ENCODE data around the gene PLOD2.
"Not testable (repeated sequence)": the region's sequence is repeated elsewhere in the genome, so short reads cannot be mapped to it uniquely, and the experiment has no call there.

Gene PLOD2

DNA sequence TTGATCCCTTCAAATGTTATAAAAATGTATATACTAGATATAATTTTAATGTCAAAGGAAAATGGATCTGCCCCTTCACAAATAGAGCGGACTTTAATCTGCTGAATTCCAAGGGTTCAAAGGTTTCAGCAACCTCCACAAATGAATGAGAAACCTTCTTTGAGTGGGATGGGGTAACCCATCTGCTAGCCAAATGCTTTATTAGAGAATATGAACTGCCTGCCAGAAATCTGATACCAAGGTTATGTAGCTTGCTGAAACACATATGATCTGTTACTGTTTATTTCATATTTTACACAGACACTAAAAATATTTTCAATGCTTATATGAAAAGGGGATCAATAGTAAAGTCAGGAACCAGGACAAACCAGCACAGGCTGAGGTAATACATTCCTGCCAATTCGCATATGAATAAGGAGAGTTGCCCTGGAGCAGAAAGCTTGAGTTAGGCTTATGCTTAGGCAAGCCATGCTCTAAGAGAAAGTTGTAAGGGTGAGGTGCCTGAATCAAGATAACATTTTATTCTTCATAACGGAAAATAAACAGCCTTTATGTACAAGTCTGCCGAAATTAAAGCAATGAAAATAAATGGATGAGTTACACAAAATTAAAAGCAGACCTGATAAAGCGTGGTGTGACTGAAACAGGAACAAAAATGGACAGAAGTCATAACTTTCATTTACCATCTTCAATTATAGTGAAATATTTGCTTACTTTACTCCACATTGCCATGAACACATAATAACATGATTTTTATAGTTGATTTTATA, 26.5 kb downstream of the PLOD2 start:
- peak; percentile 77 for DNase-seq

- peak; percentile 39 for DNase-seq
Observed at GRCh38 chr3:146133441-146133840, 27.5 kb downstream of the PLOD2 start.

- no peak for DNase-seq
Observed at GRCh38 chr3:146131616-146132410, 29.2 kb downstream of the PLOD2 start.

GRCh38 chr3:146130881-146131371, 30.1 kb downstream of the PLOD2 start:
- DNase-seq: peak; percentile 88

- DNase-seq: no peak
Observed at GRCh38 chr3:146129750-146130149, 31.2 kb downstream of the PLOD2 start.

DNA sequence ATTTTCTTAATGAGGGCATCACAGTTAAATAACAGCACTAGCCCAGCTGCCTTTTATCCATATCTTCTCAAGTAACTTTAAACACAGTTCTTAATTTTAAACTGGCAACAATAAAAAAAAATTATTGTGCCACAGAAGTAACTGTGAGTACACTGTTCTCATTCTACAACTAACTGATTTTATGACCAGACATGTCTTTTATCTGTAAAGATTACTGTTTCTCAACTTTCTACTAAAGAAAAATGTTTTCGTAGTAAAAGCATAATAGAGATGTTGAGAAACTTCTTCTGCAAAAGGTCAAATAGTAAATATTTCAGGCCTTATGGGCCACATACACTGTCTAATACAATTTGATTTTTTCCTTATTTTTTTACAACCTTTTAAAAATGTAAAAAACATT, 32.0 kb downstream of the PLOD2 start:
- no peak for DNase-seq

DNA sequence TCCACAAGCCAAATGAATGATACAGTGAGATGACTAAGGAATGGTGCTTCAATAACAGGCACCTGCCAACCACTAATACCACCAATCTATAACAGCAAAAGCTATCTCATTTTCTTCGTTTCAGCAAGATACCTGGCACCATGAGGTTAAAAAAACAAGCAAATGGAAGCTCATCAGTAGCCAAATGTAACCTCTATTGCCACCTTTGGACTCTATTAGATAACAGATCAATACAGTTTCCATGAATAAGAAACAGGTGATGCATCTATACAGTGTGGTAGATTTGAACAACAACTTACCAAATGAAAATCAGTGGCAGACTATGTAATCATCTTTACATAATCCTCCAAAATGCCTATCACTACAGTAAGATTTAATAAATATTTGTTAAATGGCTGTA, 32.8 kb downstream of the PLOD2 start:
- no peak for DNase-seq

DNA sequence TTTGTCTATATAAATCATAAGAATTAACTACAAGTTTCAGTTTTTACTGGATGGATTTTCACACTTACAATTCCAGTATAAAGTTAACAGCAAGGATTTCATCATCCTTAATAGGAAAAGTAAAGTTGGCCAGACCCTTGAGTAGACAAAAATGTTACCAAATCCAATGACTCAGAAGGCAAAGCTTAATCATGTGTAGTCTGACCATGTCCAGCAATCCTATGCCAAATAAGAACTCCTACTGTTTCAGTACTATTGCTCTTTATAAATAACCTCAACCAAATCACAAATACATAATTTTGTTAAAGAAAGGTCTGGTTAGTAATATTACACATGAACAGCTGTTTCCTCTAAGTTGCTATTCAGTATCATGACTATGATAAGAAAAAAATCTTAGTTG, 35.0 kb downstream of the PLOD2 start:
- no peak for DNase-seq

DNA sequence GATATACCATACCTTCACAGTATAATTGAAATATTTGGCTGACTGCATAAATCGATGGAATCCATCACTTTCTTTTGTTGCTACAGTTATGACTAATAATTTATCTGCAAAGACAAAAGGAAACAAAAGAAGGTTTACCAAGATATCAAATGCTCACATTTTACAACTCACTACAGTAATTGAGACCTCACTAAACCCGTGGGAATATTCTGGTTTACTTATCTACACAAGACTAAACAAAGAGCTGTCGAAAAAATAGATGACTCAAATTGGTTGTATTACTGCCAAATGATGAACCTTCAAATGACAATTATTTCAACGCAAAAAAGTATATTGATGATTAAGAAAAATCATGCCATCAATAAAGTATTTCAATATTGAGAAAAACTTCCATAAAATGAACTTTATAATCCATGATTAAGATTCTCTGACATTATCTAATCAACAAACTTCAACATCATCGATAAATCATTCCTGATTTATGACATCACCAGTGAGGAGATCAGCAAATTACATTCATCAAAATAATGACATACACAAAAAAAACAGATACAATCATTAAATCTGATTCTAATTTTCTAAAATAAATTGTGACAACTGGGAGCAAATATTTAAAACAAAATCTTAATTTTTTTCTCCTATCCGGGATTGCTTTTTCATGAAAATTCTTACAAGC, 36.7 kb downstream of the PLOD2 start:
- DNase-seq: no peak

DNA sequence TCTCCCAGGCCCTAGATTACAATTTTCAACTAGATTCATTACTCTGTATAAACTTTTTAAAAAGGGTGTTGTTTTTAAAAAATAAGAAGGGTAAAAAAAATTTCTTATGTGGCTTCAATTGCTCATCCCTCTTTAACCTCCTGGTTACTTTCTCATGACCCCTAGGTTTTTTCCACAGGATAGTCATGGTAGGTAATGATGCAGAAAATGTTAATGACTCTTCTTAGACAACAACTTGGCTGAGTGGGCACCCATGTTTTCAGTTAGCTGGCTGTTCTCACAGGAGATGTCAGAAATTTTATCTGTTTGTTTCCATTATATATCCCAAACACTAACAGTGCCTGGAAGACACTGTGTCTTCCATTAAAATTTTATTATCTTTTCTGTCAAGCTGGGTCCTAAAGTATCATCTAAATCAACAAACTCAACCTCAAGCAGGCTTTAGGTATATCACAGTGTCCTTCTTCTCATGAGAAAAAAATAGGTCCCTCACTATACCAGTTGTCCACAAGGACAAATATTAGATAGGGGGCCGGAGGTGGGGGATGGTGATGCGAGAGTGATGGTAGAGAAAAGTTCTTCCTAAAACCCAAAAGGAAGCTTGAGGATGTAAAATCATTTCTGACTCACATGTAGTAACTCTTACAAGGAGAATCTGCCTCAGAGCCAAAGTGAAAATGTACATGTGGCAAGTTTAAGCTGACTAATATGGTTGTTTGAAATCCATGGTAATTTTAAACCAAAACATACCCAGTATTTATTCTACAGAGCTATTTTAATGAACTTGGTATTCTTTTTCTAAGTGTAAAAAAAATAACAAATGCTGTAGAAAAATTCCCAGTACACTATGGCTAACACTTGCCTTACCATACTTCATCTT, 43.3 kb downstream of the PLOD2 start:
- no peak for DNase-seq

DNA sequence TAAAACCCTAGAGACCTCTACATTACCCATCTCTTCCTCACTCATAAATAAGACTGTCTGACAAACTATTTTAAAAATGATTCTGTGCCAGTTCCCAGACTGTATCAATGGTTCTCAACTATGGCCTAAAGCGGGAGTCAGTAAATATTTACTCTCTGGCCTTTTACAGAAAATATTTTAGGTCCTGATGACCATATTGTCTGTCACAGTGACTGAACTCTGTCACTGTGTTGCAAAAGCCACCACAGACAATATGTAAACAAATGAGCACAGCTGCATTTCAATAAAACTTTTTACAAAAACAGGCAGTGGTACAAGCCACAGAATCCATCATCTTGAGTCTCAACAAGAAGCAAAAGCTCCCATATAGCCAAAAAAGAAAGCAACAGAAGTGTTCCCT, 45.4 kb downstream of the PLOD2 start:
- no peak for DNase-seq

- not testable (repeated sequence) for DNase-seq
Observed at GRCh38 chr3:146113804-146114203, 47.2 kb downstream of the PLOD2 start.

- no peak for DNase-seq
Observed at GRCh38 chr3:146111337-146111736, 49.6 kb downstream of the PLOD2 start.

- no peak for DNase-seq
Observed at GRCh38 chr3:146110161-146110560, 50.8 kb downstream of the PLOD2 start.

DNA sequence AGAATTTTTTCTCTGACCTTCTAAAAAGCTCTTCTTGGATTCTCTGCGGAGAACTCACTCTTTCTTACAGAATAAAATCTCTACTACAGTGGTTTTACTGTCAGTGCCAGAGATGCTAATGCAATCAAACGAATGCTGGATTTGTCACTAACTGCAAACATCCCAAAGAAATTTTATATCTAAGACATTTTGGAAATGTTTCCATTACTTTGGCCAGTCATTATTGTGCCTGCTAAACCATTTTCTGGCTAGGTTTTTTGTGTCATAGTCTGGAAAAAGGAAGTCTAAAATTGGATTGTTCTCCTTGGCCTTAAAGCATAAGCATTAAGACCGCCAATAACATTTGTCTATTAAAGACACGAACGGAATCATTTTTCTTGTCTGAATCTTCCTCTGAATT, 54.0 kb downstream of the PLOD2 start:
- no peak for DNase-seq

GRCh38 chr3:146104068-146104467, 56.9 kb downstream of the PLOD2 start:
- DNase-seq: no peak

DNA sequence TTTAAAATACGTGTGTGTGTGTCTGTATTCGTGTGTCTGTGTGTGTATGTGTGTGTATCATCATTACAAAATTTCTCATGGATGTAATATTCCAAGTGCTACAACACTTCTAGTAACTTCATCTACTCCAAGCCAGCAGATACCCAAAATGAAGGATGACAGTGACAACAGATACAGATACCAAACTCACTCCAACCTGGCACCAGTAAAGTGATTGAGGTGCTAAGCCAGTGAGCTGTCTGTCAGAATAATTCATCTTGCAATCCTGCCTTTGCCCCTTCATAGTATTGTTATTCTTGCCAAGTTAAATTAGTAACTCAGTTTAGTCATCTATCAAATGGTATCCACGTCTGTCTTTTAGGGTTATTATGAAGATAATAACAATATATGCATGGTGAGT, 58.1 kb downstream of the PLOD2 start:
- DNase-seq: no peak

DNA sequence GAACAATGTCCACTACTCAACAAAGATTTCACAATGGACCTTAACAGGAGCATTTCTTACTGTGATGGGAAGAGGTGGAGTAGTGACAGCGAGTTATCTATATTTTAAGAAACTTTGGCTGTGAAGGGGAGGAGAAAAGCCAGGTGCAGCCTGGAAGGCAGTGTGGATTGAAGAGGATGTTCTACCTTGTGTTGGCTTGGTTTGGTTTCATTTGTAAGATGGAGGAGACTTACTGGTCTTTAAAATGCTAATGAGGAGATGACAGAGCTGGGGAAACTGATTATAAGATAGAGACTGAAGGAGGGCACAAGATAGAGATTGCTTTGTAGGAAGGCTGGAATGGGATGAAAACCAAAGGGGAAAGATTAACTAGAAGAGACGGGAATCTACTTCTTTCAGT, 59.4 kb downstream of the PLOD2 start:
- DNase-seq: no peak

- no peak for DNase-seq
Observed at GRCh38 chr3:146100825-146101444, 60.0 kb downstream of the PLOD2 start.

DNA sequence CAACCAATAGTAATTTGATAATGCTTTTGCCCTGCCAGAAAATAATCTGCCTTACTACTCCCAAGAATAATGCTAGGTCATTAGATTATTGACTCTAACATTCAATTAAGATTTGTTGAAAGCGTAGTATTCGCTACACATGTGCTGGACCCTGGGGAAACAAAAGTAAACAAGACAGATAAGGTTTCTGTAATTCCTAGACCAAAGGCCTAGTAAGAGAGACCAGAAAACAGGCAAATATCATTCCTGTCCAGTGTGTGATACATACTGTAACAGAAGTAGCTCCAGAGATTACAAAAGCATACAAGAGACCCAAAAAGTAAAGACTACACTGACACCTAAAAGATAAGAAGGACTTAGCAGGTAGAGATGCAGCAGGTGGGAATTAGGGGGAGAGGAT, 60.8 kb downstream of the PLOD2 start:
- no peak for DNase-seq

- no peak for DNase-seq
Observed at GRCh38 chr3:146099316-146099715, 61.7 kb downstream of the PLOD2 start.

GRCh38 chr3:146093896-146094295, 67.1 kb downstream of the PLOD2 start:
- no peak for DNase-seq

Measured in DMS 273 treated with DMSO at 0.1 percent for 48 hours (cell line).